ENCODE measurements around the gene METTL23.
A peak's percentile ranks its signal among the peaks of the same experiment; 100 is the strongest.
"Not testable (repeated sequence)": the region's sequence is repeated elsewhere in the genome, so short reads cannot be mapped to it uniquely, and the experiment has no call there.

METTL23 gene

DNA sequence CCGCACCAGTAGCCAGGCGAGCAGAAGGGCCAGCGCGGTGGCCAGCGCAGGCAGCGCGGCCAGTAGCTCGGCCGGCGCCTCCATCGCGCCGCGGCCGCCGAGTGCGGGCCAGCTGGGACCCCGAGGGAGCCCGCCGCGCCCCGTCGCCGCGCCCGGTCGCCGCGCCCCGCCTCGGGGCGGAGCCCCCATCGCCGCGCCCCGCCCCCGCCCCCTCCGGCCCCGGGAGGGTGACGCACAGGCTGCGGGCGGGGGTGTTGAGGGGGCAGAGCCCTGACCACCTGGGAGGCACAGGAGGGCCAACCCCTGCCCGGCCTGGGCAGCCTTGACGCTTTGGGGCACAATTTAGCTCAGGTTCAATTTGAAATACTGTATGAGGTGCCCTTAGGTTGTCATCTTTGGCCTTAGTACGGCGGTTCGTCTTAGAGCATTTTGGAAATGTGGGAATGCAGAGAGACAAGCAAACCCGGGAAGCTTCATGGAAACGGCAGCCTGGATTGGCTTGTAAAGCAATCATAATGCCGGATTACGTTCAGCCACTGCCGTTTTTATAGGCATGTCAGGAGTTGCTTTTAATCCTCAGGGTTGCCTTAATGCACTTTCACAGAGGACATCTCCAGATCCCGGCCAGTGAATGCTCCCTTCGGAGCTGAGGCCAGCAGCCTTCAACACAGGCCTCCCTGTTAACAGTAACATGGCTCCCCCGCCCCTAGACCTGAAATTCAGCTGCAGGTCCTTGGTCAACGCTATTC, 15.6 kb upstream of the METTL23 start, which contains the start of gene MXRA7:
Gene MXRA7 (minus strand): TSS at position 103 of the 749 bp plus-strand sequence. CDS start 19 bp downstream, at position 84.
- Histone ChIP-seq H3K4me1 (ENCODE audit: control insufficient read depth, insufficient read depth, low read length) (peaks cover 33% of the 10 kb centered on the region), H3K4me3 (ENCODE audit: low read length) (peak within 1 kb of the TSS; percentile 64), H3K36me3 (ENCODE audit: control insufficient read depth, insufficient read depth, low read length) (peaks cover 10% of the 10 kb centered on the region), H3K9ac (ENCODE audit: low read length) (peak within 1 kb of the TSS; percentile 29), H3K27ac (ENCODE audit: low read depth, low read length) (peak within 1 kb of the TSS; percentile 97), H3K27me3 (ENCODE audit: control insufficient read depth, insufficient read depth, low read length) (no peaks in the 10 kb centered on the region)

DNA sequence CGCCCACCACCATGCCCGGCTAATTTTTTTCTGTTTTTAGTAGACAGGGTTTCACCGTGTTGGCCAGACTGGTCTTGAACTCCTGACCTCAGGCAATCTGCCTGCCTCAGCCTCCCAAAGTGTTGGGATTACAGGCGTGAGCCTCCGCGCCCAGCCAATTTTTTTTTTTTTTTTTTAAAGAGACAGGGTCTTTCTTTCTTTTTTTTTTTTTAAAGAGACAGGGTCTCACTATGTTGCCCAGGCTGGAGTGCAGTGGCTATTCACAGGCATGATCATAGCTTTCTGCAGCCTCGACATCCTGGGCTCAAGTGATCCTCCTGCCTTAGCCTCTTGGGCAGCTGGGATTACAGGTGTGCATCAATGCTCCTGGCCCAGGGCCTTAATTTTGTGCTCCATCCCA, 14.3 kb upstream of the METTL23 start:
- peaks cover 26% of the 10 kb centered on the region for H3K4me1 ChIP-seq (ENCODE audit: control insufficient read depth, insufficient read depth, low read length)
- H3K36me3 ChIP-seq (ENCODE audit: control insufficient read depth, insufficient read depth, low read length): peaks cover 15% of the 10 kb centered on the region
- H3K27me3 ChIP-seq (ENCODE audit: control insufficient read depth, insufficient read depth, low read length); H3K27ac ChIP-seq (ENCODE audit: low read depth, low read length); H3K4me3 ChIP-seq (ENCODE audit: low read length); H3K9ac ChIP-seq (ENCODE audit: low read length): not testable (repeated sequence)

GRCh38 chr17:76713765-76714164, 12.9 kb upstream of the METTL23 start:
- H3K27ac ChIP-seq (ENCODE audit: low read depth, low read length): no peak overlapping the region
- no peak overlapping the region for H3K9ac ChIP-seq (ENCODE audit: low read length)
- no peak overlapping the region for H3K4me3 ChIP-seq (ENCODE audit: low read length)
- H3K27me3 ChIP-seq (ENCODE audit: control insufficient read depth, insufficient read depth, low read length): no peaks in the 10 kb centered on the region
- H3K4me1 ChIP-seq (ENCODE audit: control insufficient read depth, insufficient read depth, low read length): peaks cover 12% of the 10 kb centered on the region
- peaks cover 22% of the 10 kb centered on the region for H3K36me3 ChIP-seq (ENCODE audit: control insufficient read depth, insufficient read depth, low read length)

DNA sequence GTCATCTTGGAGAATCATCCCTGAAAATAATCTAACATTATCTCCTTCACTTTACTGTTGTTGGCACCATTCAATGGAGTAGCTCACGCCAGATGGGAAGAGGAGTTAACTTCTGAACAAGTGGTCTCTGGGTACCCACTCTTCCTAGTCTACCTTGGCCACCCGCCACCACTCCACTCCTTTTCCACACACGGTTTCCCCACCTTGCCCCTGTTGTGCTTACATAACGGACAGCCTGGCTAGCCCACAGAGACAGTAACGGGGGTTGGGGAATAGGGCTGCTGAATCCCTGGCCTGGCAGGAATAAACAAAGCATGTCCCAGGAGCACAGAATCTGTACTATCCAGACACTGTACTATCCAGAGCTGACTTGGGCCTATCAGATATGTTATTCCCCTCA, 12.3 kb upstream of the METTL23 start:
- peaks cover 25% of the 10 kb centered on the region for H3K36me3 ChIP-seq (ENCODE audit: control insufficient read depth, insufficient read depth, low read length)
- no peak overlapping the region for H3K4me3 ChIP-seq (ENCODE audit: low read length)
- peaks cover 9% of the 10 kb centered on the region for H3K4me1 ChIP-seq (ENCODE audit: control insufficient read depth, insufficient read depth, low read length)
- no peak overlapping the region for H3K9ac ChIP-seq (ENCODE audit: low read length)
- H3K27ac ChIP-seq (ENCODE audit: low read depth, low read length): peak overlapping the region; percentile 47
- H3K27me3 ChIP-seq (ENCODE audit: control insufficient read depth, insufficient read depth, low read length): no peaks in the 10 kb centered on the region

DNA sequence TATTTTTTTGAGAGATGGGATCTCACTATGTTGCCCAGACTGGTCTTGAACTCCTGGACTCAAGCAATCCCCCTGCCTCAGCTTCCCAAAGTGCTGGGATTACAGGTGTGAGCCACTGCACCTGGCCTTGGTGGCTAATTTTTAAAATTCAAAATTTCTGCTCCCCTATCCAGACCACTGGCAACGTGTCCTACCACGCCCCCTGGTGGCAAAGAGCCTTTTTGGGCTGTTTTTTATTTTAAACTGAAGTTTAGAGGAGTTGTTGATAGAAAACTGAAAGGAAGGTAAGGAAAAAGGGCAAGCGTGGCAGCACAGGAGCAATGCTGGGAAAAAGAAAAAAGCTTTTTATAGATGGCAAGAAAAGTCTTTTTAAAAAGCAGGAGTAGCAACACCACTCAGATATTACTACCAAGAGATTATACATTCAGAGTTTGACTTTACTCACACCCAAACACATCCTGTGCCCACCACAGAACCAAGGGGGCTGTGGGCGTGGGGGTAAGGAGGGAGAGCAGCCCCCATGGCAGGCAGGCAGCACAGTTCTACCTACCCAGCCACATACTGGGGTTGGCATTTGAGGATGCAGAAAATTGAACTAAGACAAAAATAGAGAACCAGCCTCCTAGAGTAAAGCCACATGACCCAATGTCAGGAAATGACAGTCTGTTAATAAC, 11.7 kb upstream of the METTL23 start:
- H3K36me3 ChIP-seq (ENCODE audit: control insufficient read depth, insufficient read depth, low read length): peaks cover 31% of the 10 kb centered on the region
- H3K4me1 ChIP-seq (ENCODE audit: control insufficient read depth, insufficient read depth, low read length): peaks cover 9% of the 10 kb centered on the region
- H3K9ac ChIP-seq (ENCODE audit: low read length): no peak overlapping the region
- no peaks in the 10 kb centered on the region for H3K27me3 ChIP-seq (ENCODE audit: control insufficient read depth, insufficient read depth, low read length)
- H3K4me3 ChIP-seq (ENCODE audit: low read length): no peak overlapping the region
- H3K27ac ChIP-seq (ENCODE audit: low read depth, low read length): peak overlapping the region; percentile 47

DNA sequence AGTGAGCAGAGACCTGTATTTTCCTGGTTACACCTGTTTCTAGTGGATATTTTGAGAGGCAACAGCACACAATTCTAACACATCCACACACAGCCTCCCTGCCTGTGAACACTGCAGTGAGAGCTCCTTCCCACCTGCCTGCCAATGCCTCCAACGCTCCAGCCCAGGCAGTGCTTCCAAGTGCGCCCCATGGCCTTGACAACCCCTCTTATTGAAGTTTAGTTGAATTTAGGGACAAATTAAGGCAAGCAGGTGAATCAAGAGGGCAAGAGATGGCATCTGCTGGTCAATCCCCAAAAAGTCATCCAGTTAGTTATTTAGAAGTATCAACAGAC, 11.2 kb upstream of the METTL23 start:
- H3K36me3 ChIP-seq (ENCODE audit: control insufficient read depth, insufficient read depth, low read length): peaks cover 35% of the 10 kb centered on the region
- H3K27me3 ChIP-seq (ENCODE audit: control insufficient read depth, insufficient read depth, low read length): no peaks in the 10 kb centered on the region
- no peak overlapping the region for H3K27ac ChIP-seq (ENCODE audit: low read depth, low read length)
- H3K9ac ChIP-seq (ENCODE audit: low read length): no peak overlapping the region
- H3K4me1 ChIP-seq (ENCODE audit: control insufficient read depth, insufficient read depth, low read length): peaks cover 9% of the 10 kb centered on the region
- H3K4me3 ChIP-seq (ENCODE audit: low read length): no peak overlapping the region

- no peaks in the 10 kb centered on the region for H3K27me3 ChIP-seq (ENCODE audit: control insufficient read depth, insufficient read depth, low read length)
- H3K27ac ChIP-seq (ENCODE audit: low read depth, low read length): no peak overlapping the region
- H3K9ac ChIP-seq (ENCODE audit: low read length): no peak overlapping the region
- H3K36me3 ChIP-seq (ENCODE audit: control insufficient read depth, insufficient read depth, low read length): peaks cover 43% of the 10 kb centered on the region
- peaks cover 9% of the 10 kb centered on the region for H3K4me1 ChIP-seq (ENCODE audit: control insufficient read depth, insufficient read depth, low read length)
- no peak overlapping the region for H3K4me3 ChIP-seq (ENCODE audit: low read length)
Measured at GRCh38 chr17:76716146-76716838, 10.3 kb upstream of the METTL23 start.

GRCh38 chr17:76716839-76717215, 9.8 kb upstream of the METTL23 start:
- Histone ChIP-seq H3K27ac (ENCODE audit: low read depth, low read length) (no peak overlapping the region), H3K36me3 (ENCODE audit: control insufficient read depth, insufficient read depth, low read length) (peaks cover 48% of the 10 kb centered on the region), H3K9ac (ENCODE audit: low read length) (no peak overlapping the region), H3K27me3 (ENCODE audit: control insufficient read depth, insufficient read depth, low read length) (no peaks in the 10 kb centered on the region), H3K4me1 (ENCODE audit: control insufficient read depth, insufficient read depth, low read length) (peaks cover 3% of the 10 kb centered on the region), H3K4me3 (ENCODE audit: low read length) (no peak overlapping the region)

GRCh38 chr17:76718516-76718915, 8.1 kb upstream of the METTL23 start:
- peaks cover 2% of the 10 kb centered on the region for H3K4me1 ChIP-seq (ENCODE audit: control insufficient read depth, insufficient read depth, low read length)
- no peak overlapping the region for H3K4me3 ChIP-seq (ENCODE audit: low read length)
- no peak overlapping the region for H3K9ac ChIP-seq (ENCODE audit: low read length)
- H3K27ac ChIP-seq (ENCODE audit: low read depth, low read length): no peak overlapping the region
- peaks cover 53% of the 10 kb centered on the region for H3K36me3 ChIP-seq (ENCODE audit: control insufficient read depth, insufficient read depth, low read length)
- H3K27me3 ChIP-seq (ENCODE audit: control insufficient read depth, insufficient read depth, low read length): no peaks in the 10 kb centered on the region

DNA sequence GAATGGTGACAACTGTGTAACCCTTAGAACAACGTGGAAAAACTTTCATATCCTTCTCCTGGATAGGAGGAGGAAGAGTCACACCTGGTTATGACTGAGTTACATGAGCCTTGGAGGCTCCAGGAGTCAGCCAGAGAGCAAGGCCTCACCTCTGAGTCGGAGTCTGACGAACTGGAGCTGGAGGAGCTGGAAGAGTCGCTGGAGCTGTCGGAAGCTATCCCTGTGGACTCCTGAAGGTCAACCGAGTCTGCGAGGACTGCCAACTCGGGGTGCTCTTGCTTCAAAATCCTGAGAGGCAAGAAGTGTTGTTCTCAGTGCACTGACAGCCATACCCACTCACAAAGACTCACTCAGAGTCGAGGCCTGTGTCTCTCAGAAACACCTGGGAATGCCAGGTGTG, 6.4 kb upstream of the METTL23 start:
- Histone ChIP-seq H3K27me3 (ENCODE audit: control insufficient read depth, insufficient read depth, low read length) (no peaks in the 10 kb centered on the region), H3K4me3 (ENCODE audit: low read length) (no peak overlapping the region), H3K36me3 (ENCODE audit: control insufficient read depth, insufficient read depth, low read length) (peaks cover 52% of the 10 kb centered on the region), H3K4me1 (ENCODE audit: control insufficient read depth, insufficient read depth, low read length) (peaks cover 14% of the 10 kb centered on the region), H3K9ac (ENCODE audit: low read length) (peak overlapping the region; percentile 6), H3K27ac (ENCODE audit: low read depth, low read length) (no peak overlapping the region)

- peaks cover 47% of the 10 kb centered on the region for H3K36me3 ChIP-seq (ENCODE audit: control insufficient read depth, insufficient read depth, low read length)
- no peaks in the 10 kb centered on the region for H3K27me3 ChIP-seq (ENCODE audit: control insufficient read depth, insufficient read depth, low read length)
- no peak overlapping the region for H3K27ac ChIP-seq (ENCODE audit: low read depth, low read length)
- no peak overlapping the region for H3K9ac ChIP-seq (ENCODE audit: low read length)
- no peak overlapping the region for H3K4me3 ChIP-seq (ENCODE audit: low read length)
- peaks cover 16% of the 10 kb centered on the region for H3K4me1 ChIP-seq (ENCODE audit: control insufficient read depth, insufficient read depth, low read length)
Measured at GRCh38 chr17:76720941-76721340, 5.7 kb upstream of the METTL23 start.

- Histone ChIP-seq H3K27me3 (ENCODE audit: control insufficient read depth, insufficient read depth, low read length) (no peaks in the 10 kb centered on the region), H3K4me1 (ENCODE audit: control insufficient read depth, insufficient read depth, low read length) (peaks cover 16% of the 10 kb centered on the region), H3K4me3 (ENCODE audit: low read length) (no peak overlapping the region), H3K9ac (ENCODE audit: low read length) (no peak overlapping the region), H3K36me3 (ENCODE audit: control insufficient read depth, insufficient read depth, low read length) (peaks cover 41% of the 10 kb centered on the region), H3K27ac (ENCODE audit: low read depth, low read length) (no peak overlapping the region)
Measured at GRCh38 chr17:76721463-76721862, 5.2 kb upstream of the METTL23 start.

Data from rectal smooth muscle tissue (tissue), 1 donor.